ENCODE results near the gene BTN3A1. TPM values are rescaled to one million over a fixed set of nuclear protein-coding genes. Genes with fewer than 3 reads are reported as not detected.

The BTN3A1 gene
- total RNA-seq, 1 donor from 2014 or later = 61.7 TPM

- Mint-ChIP-seq H3K27me3 (peaks cover 24% of the 10 kb centered on the region), H3K27ac (no peak overlapping the region), H3K9me3 (no peaks in the 10 kb centered on the region), H3K4me3 (no peak overlapping the region), H3K4me1 (peaks cover 25% of the 10 kb centered on the region), H3K36me3 (ENCODE audit: low read depth) (no peaks in the 10 kb centered on the region)
- CTCF ChIA-PET = no interaction called here
- ATAC-seq (ENCODE audit: low read depth) (peak; percentile 74), DNase-seq (no peak)
- intact Hi-C loops (cut with micrococcal nuclease) = no loop called here
- POLR2A ChIA-PET = interaction anchor here (0.5 to 1.0 kb wide), 7 partner anchors 8 to 1508 kb away, joined by 3 to 6 read pairs (median 3); partner anchors contain the start of gene HMGN4
- TF ChIP-seq, protein P1, sequence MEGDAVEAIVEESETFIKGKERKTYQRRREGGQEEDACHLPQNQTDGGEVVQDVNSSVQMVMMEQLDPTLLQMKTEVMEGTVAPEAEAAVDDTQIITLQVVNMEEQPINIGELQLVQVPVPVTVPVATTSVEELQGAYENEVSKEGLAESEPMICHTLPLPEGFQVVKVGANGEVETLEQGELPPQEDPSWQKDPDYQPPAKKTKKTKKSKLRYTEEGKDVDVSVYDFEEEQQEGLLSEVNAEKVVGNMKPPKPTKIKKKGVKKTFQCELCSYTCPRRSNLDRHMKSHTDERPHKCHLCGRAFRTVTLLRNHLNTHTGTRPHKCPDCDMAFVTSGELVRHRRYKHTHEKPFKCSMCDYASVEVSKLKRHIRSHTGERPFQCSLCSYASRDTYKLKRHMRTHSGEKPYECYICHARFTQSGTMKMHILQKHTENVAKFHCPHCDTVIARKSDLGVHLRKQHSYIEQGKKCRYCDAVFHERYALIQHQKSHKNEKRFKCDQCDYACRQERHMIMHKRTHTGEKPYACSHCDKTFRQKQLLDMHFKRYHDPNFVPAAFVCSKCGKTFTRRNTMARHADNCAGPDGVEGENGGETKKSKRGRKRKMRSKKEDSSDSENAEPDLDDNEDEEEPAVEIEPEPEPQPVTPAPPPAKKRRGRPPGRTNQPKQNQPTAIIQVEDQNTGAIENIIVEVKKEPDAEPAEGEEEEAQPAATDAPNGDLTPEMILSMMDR (IDR thresholded peaks at IDR 0.05) = no peak
These were observed 43.5 kb upstream of the BTN3A1 start for GRCh38 chr6:26358511-26358981.

DNA sequence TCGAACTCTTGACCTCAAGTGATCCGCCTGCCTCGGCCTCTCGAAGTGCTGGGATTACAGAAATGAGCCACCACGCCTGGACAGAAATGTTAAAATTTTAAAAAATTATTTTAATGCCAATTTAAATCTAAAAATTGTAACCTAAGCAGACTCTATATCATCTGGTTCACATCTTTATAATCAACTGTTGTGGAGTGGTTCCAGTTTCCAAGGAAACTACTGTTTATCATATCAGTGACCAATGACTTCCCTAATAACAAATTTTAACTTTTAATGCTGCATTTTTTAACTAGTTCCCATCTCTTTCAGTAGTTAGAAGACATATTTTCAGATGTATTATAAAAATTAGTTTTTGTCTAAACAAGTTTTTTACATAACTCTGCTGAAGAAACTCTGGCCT lies 42.3 kb upstream of the BTN3A1 start:
- TF ChIP-seq, protein P1 (IDR thresholded peaks at IDR 0.05) = no peak
- intact Hi-C loops (cut with micrococcal nuclease) = no loop called here
- CTCF ChIA-PET = no interaction called here

GRCh38 chr6:26360451-26361416 lies 41.3 kb upstream of the BTN3A1 start:
- peaks cover 7% of the 10 kb centered on the region for H3K27me3 Mint-ChIP-seq
- peak overlapping the region; percentile 13 for H3K4me3 Mint-ChIP-seq
- no peak overlapping the region for H3K27ac Mint-ChIP-seq
- ChIA-PET POLR2A (no interaction called here), CTCF (no interaction called here)
- no peaks in the 10 kb centered on the region for H3K9me3 Mint-ChIP-seq
- intact Hi-C loops (cut with micrococcal nuclease) = no loop called here
- ATAC-seq (ENCODE audit: low read depth) = no peak
- peaks cover 25% of the 10 kb centered on the region for H3K4me1 Mint-ChIP-seq
- no peaks in the 10 kb centered on the region for H3K36me3 Mint-ChIP-seq (ENCODE audit: low read depth)
- DNase-seq = no peak
- TF ChIP-seq, protein P1 (IDR thresholded peaks at IDR 0.05) = no peak

More for the DNA sequence above, 42.3 kb upstream of the BTN3A1 start:
- Mint-ChIP-seq H3K27ac (no peak overlapping the region), H3K27me3 (peaks cover 12% of the 10 kb centered on the region), H3K9me3 (no peaks in the 10 kb centered on the region), H3K4me3 (no peak overlapping the region), H3K36me3 (ENCODE audit: low read depth) (no peaks in the 10 kb centered on the region), H3K4me1 (peaks cover 25% of the 10 kb centered on the region)
- ATAC-seq (ENCODE audit: low read depth) (no peak), DNase-seq (no peak)
- POLR2A ChIA-PET = no interaction called here

DNA sequence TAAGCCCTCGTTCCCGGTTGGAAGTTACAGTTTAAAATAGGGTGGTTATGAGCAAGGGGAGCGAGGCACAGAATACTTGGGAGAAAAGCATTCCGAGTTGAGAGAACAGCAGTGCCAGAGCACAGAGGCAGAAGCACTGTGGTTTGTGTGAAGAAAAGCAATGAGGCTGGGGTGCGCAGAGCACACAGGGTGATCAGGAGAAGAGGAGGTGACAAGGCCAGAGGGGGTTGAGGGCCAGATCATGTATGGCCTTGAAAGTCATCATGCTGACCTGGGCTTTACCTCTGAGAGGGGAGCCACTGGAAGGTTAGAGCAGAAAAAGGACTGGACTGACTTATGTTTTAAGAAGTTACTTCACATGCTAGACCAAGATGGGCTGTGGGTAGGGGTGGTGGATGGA lies 40.5 kb upstream of the BTN3A1 start:
- Mint-ChIP-seq H3K4me3 (no peak overlapping the region), H3K9me3 (no peaks in the 10 kb centered on the region), H3K27ac (no peak overlapping the region), H3K4me1 (peaks cover 30% of the 10 kb centered on the region), H3K36me3 (ENCODE audit: low read depth) (no peaks in the 10 kb centered on the region), H3K27me3 (peaks cover 7% of the 10 kb centered on the region)
- TF ChIP-seq, protein P1 (IDR thresholded peaks at IDR 0.05) = no peak
- CTCF ChIA-PET = no interaction called here
- no peak for ATAC-seq (ENCODE audit: low read depth)
- DNase-seq = no peak
- intact Hi-C loops (cut with micrococcal nuclease) = no loop called here
- POLR2A ChIA-PET = no interaction called here

- peaks cover 3% of the 10 kb centered on the region for H3K36me3 Mint-ChIP-seq (ENCODE audit: low read depth)
- intact Hi-C loops (cut with micrococcal nuclease) = no loop called here
- no peak overlapping the region for H3K27ac Mint-ChIP-seq
- DNase-seq (no peak), ATAC-seq (ENCODE audit: low read depth) (no peak)
- no peak overlapping the region for H3K4me3 Mint-ChIP-seq
- no peaks in the 10 kb centered on the region for H3K9me3 Mint-ChIP-seq
- ChIA-PET POLR2A (interaction anchor here (1.1 to 2.8 kb wide), 2 partner anchors 33 to 175 kb away, joined by 3 to 9 read pairs; partner anchors contain the start of gene HMGN4), CTCF (no interaction called here)
- peaks cover 7% of the 10 kb centered on the region for H3K27me3 Mint-ChIP-seq
- TF ChIP-seq, protein P1 (IDR thresholded peaks at IDR 0.05) = no peak
- H3K4me1 Mint-ChIP-seq = peaks cover 37% of the 10 kb centered on the region
These were observed 39.8 kb upstream of the BTN3A1 start for GRCh38 chr6:26362093-26362835.
